Astrocyte (in vitro differentiated cells and primary cell): Measurements from ENCODE around the gene P3H3. TPM values are rescaled to one million over a fixed set of nuclear protein-coding genes. Genes with fewer than 3 reads are reported as not detected.
A peak's percentile ranks its signal among the peaks of the same experiment; 100 is the strongest.

Experiments
- DNase-seq: peaks from one replicate; pipeline ENCODE4 v3.0.0-alpha.2; 2010; ENCODE audit warnings: low read depth
- FAIRE-seq: peaks from 2 replicates; lab custom pipeline; 2011; peaks lifted over from hg19 to GRCh38; lab: Jason Lieb, UNC
- H2AFZ ChIP-seq: 2 replicates; pipeline ENCODE4 v1.6.0; 2012; ENCODE audit warnings: low read depth, low read length, inconsistent platforms
- H3K27ac ChIP-seq: 2 replicates; pipeline ENCODE4 v1.5.1; 2011; ENCODE audit warnings: low read depth, low read length, inconsistent platforms
- H3K27me3 ChIP-seq: 2 replicates; pipeline ENCODE4 v1.6.0; 2011; ENCODE audit warnings: low read length, inconsistent platforms; ENCODE audit not compliant: insufficient read depth
- H3K36me3 ChIP-seq: 2 replicates; pipeline ENCODE4 v1.5.1; 2011; ENCODE audit warnings: low read length, inconsistent platforms; ENCODE audit not compliant: insufficient read depth
- H3K4me1 ChIP-seq: 2 replicates; pipeline ENCODE4 v1.5.1; 2011; ENCODE audit warnings: low read length, inconsistent platforms; ENCODE audit not compliant: insufficient read depth
- H3K4me2 ChIP-seq: 2 replicates; pipeline ENCODE4 v1.6.0; 2012; ENCODE audit warnings: low read length, inconsistent platforms
- H3K4me3 ChIP-seq: 2 replicates; pipeline ENCODE4 v1.5.1; 2011; ENCODE audit warnings: low read depth, mild to moderate bottlenecking, low read length, inconsistent platforms; ENCODE audit not compliant: insufficient read depth
- H3K79me2 ChIP-seq: 2 replicates; pipeline ENCODE4 v1.6.0; 2012; ENCODE audit warnings: mild to moderate bottlenecking, low read length, inconsistent platforms; ENCODE audit not compliant: insufficient read depth
- H3K9ac ChIP-seq: 2 replicates; pipeline ENCODE4 v1.6.0; 2012; ENCODE audit warnings: mild to moderate bottlenecking, low read length, inconsistent platforms
- H3K9me3 ChIP-seq: 2 replicates; pipeline ENCODE4 v1.5.1; 2012; ENCODE audit warnings: low read depth, mild to moderate bottlenecking, low read length, inconsistent platforms; ENCODE audit not compliant: insufficient read depth
- H4K20me1 ChIP-seq: 2 replicates; pipeline ENCODE4 v1.6.0; 2012; ENCODE audit warnings: low read length, inconsistent platforms; ENCODE audit not compliant: insufficient read depth
- H3K27ac Mint-ChIP-seq: one replicate; pipeline ENCODE4 v1.8.0; 2021; ENCODE audit warnings: mild to moderate bottlenecking, mixed read lengths; ENCODE audit not compliant: unreplicated experiment
- H3K27me3 Mint-ChIP-seq: one replicate; pipeline ENCODE4 v1.8.0; 2021; ENCODE audit warnings: low read depth, mixed read lengths; ENCODE audit not compliant: unreplicated experiment
- H3K36me3 Mint-ChIP-seq: one replicate; pipeline ENCODE4 v1.8.0; 2021; ENCODE audit warnings: low read depth, mixed read lengths; ENCODE audit not compliant: unreplicated experiment
- H3K4me1 Mint-ChIP-seq: one replicate; pipeline ENCODE4 v1.8.0; 2021; ENCODE audit warnings: low read depth, mixed read lengths; ENCODE audit not compliant: unreplicated experiment
- H3K4me3 Mint-ChIP-seq: one replicate; pipeline ENCODE4 v1.8.0; 2021; ENCODE audit warnings: mild to moderate bottlenecking, moderate library complexity, mixed read lengths; ENCODE audit not compliant: unreplicated experiment
- H3K9me3 Mint-ChIP-seq: one replicate; pipeline ENCODE4 v1.8.0; 2021; ENCODE audit warnings: mild to moderate bottlenecking, mixed read lengths; ENCODE audit not compliant: unreplicated experiment
- EZH2 ChIP-seq: IDR thresholded peaks from 2 replicates; pipeline ENCODE4 v1.6.1; 2012; ENCODE audit warnings: mild to moderate bottlenecking, low read length, inconsistent platforms; ENCODE audit not compliant: insufficient read depth
- total RNA-seq: library from RNA; stranded (reverse); gene quantifications from 2 replicates; pipeline ENCODE4 v1.2.1, GENCODE V29; 2021
- TF ChIP-seq, protein P1 (sequence below): IDR thresholded peaks from 2 replicates; pipeline ENCODE4 v1.5.1; 2011; ENCODE audit warnings: low read depth, mild to moderate bottlenecking, inconsistent platforms, low read length, moderate library complexity; ENCODE audit not compliant: insufficient read depth

The P3H3 gene
- total RNA-seq, 1 donor from 2014 or later, result 101 TPM

DNA sequence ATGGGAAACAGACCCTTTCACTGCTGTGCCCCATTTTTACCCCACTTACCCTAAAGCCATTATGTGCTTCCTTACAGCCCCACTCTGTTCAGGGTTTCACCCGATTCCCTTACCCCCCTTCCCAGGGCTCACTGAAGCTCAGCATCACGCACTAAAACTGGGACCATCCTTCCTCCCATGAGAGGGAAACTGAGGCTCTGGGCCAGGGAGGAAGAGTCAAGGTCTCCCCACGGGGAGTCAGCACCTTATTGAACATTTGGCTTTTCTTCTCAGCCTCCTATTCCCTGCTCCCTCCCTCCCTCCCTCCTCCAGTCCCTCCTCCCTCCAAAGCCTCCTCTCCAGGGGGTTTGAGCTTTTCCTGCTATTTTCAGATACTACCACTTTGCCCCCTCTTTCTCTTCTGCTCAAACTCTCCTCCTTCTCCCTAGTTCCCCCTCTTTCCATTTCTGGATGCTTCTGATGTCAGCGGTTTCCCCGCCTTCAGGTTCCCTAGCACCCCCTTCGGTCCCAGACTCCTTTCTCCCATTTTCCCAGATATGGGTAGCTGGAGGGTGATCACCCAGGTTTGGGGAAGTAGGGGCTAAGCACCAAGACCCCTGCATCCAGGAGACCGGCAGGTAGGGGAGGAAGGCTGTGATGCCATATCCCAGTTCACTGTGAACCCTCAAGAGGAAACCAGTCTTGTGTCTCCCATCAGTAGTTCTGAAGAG, 5.6 kb upstream of the P3H3 start:
- no peak for DNase-seq

DNA sequence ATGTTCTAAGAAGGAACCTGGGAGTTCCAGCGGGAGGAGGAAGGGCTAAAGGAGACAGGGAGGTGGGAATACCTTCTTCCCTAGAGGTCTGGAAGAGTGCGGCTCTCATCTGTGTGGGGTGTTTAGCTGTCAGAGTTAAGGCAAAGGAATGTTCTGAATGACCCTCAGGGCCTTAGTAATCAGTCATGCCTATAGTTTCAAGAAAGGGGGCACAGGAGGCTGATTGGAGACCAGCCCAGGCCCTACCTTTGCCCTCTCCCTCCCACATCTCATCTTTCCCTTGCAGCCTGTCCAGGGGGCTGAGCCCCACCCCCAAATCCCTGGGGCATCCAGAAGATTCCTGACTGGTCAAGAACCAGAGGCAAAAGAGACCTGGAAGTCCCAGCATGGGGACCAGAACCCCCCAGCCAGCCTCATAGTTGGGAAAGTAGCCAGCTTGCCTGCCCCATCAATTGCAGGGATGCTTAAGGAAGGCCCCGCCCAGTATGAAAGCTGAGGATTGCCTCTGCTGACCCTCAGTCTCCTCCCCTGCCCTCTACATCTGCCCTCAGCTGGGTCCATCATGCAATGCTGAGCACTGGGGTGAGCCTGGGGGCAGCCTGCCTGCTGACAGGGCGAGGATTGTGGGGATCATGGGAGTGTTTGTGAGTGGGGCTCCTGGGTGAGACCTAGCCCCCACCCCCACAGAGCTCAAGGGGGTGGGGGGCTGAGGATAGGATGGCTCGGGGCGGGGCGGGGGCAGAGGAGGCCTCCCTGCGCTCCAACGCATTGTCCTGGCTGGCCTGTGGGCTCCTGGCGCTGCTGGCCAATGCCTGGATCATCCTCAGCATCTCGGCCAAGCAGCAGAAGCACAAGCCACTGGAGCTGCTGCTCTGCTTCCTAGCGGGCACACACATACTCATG, 4.8 kb upstream of the P3H3 start:
- Mint-ChIP-seq H3K36me3 (peaks cover 4% of the 10 kb centered on the region), H3K27me3 (no peaks in the 10 kb centered on the region), H3K27ac (no peak overlapping the region), H3K4me1 (peaks cover 32% of the 10 kb centered on the region), H3K4me3 (no peak overlapping the region), H3K9me3 (no peaks in the 10 kb centered on the region)
- Histone ChIP-seq H3K27me3 (no peaks in the 10 kb centered on the region), H3K27ac (no peak overlapping the region), H3K79me2 (peaks cover 5% of the 10 kb centered on the region), H3K4me3 (no peak overlapping the region), H2AFZ (no peak overlapping the region), H3K4me1 (peaks cover 22% of the 10 kb centered on the region), H3K9ac (no peak overlapping the region), H3K36me3 (no peaks in the 10 kb centered on the region), H3K4me2 (no peak overlapping the region), H4K20me1 (no peaks in the 10 kb centered on the region), H3K9me3 (no peaks in the 10 kb centered on the region)
- no peak for TF ChIP-seq EZH2
- TF ChIP-seq, protein P1, sequence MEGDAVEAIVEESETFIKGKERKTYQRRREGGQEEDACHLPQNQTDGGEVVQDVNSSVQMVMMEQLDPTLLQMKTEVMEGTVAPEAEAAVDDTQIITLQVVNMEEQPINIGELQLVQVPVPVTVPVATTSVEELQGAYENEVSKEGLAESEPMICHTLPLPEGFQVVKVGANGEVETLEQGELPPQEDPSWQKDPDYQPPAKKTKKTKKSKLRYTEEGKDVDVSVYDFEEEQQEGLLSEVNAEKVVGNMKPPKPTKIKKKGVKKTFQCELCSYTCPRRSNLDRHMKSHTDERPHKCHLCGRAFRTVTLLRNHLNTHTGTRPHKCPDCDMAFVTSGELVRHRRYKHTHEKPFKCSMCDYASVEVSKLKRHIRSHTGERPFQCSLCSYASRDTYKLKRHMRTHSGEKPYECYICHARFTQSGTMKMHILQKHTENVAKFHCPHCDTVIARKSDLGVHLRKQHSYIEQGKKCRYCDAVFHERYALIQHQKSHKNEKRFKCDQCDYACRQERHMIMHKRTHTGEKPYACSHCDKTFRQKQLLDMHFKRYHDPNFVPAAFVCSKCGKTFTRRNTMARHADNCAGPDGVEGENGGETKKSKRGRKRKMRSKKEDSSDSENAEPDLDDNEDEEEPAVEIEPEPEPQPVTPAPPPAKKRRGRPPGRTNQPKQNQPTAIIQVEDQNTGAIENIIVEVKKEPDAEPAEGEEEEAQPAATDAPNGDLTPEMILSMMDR, result no peak
- FAIRE-seq (no peak), DNase-seq (no peak)

More for the DNA sequence above, 5.6 kb upstream of the P3H3 start:
- TF ChIP-seq, protein P1, result no peak
- TF ChIP-seq EZH2, result no peak
- Mint-ChIP-seq H3K4me3 (peak overlapping the region; percentile 50), H3K9me3 (no peaks in the 10 kb centered on the region), H3K27me3 (no peaks in the 10 kb centered on the region), H3K4me1 (peaks cover 32% of the 10 kb centered on the region), H3K27ac (no peak overlapping the region), H3K36me3 (peaks cover 4% of the 10 kb centered on the region)
- Histone ChIP-seq H3K4me2 (peak overlapping the region; percentile 88), H3K27ac (no peak overlapping the region), H3K4me3 (no peak overlapping the region), H4K20me1 (no peaks in the 10 kb centered on the region), H3K9ac (no peak overlapping the region), H3K27me3 (no peaks in the 10 kb centered on the region), H3K4me1 (peaks cover 21% of the 10 kb centered on the region), H3K9me3 (no peaks in the 10 kb centered on the region), H2AFZ (no peak overlapping the region), H3K36me3 (no peaks in the 10 kb centered on the region), H3K79me2 (no peaks in the 10 kb centered on the region)
- no peak for FAIRE-seq
